ENCODE measurements around the gene MAP3K2. TPM values are rescaled to one million over a fixed set of nuclear protein-coding genes. Genes with fewer than 3 reads are reported as not detected.

Gene MAP3K2
- total RNA-seq, 4 donors from 2014 or later, result 58.9 to 68.5 (median 63.0) TPM

DNA sequence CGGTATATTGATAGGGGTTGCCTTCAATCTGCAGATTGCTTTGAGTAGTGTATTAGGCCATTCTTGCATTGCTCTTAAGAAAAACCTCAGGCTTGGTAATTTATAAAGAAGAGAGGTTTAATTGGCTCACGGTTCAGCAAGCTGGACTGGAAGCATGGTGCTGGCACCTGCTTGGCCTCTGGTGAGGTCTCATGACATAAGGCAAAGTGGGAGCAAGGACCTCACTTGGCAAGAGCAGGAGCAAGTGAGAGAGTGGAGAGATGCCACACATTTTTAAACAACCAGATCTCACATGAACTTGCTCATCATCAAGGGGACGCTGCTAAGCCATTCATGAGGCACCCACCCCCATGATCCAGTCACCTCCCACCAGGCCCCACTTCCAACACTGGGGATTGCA lies 4.9 kb downstream of the MAP3K2 start:
- no peak for DNase-seq (ENCODE audit: low spot score in 2 of 2)
- 71 to 84% methylated on average over 3 of the region's 3 CpGs for WGBS, 2 donors
- intact Hi-C loops (cut with DNase I; ENCODE audit: low total_unique reads), result no loop called here
- no peak overlapping the region for H3K4me3 ChIP-seq (ENCODE audit: low read depth, poor library complexity, severe bottlenecking)
- TF ChIP-seq CTCF (IDR thresholded peaks at IDR 0.05) (no peak), POLR2A (IDR thresholded peaks at IDR 0.05) (no peak)

GRCh38 chr2:127381762-127382161 lies 6.0 kb downstream of the MAP3K2 start:
- no peak for DNase-seq (ENCODE audit: low spot score in 2 of 2)
- 66 to 67% methylated on average over 4 to 5 of the region's 5 CpGs for WGBS, 2 donors
- intact Hi-C loops (cut with DNase I; ENCODE audit: low total_unique reads), result no loop called here
- TF ChIP-seq POLR2A (IDR thresholded peaks at IDR 0.05) (no peak), CTCF (IDR thresholded peaks at IDR 0.05) (no peak)
- no peak overlapping the region for H3K4me3 ChIP-seq (ENCODE audit: low read depth, poor library complexity, severe bottlenecking)

- no peak overlapping the region for H3K4me3 ChIP-seq (ENCODE audit: low read depth, poor library complexity, severe bottlenecking)
- no peak for DNase-seq (ENCODE audit: low spot score in 2 of 2)
- WGBS, 2 donors, result 84 to 89% methylated on average over 4 of the region's 4 CpGs
- intact Hi-C loops (cut with DNase I; ENCODE audit: low total_unique reads), result no loop called here
- no peak for TF ChIP-seq CTCF (IDR thresholded peaks at IDR 0.05)
- no peak for TF ChIP-seq POLR2A (IDR thresholded peaks at IDR 0.05)
Measured at GRCh38 chr2:127379712-127380355, 7.9 kb downstream of the MAP3K2 start.

DNA sequence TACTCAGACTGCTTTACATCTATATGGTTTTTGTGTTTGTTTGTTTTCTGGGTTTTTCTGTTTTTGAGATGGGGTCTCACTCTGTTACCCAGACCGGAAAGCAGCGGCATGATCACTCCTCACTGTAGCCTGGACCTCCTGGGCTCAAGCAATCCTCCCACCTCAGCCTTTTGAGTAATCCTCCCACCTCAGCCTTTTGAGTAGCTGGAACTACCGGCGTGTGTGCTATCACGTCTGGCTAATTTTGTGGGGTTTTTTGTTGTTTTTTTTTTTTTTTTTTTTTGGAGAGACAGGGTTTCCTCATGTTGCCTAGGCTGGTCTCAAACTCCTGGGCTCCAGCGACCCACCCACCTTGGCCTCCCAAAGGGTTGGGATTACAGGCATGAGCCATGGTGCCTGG lies 9.1 kb downstream of the MAP3K2 start:
- TF ChIP-seq POLR2A (IDR thresholded peaks at IDR 0.05), result no peak
- no peak for TF ChIP-seq CTCF (IDR thresholded peaks at IDR 0.05)
- WGBS, 2 donors, result 84 to 87% methylated on average over 6 of the region's 6 CpGs
- DNase-seq (ENCODE audit: low spot score in 2 of 2), result no peak
- H3K4me3 ChIP-seq (ENCODE audit: low read depth, poor library complexity, severe bottlenecking), result no peak overlapping the region
- intact Hi-C loops (cut with DNase I; ENCODE audit: low total_unique reads), result no loop called here

DNA sequence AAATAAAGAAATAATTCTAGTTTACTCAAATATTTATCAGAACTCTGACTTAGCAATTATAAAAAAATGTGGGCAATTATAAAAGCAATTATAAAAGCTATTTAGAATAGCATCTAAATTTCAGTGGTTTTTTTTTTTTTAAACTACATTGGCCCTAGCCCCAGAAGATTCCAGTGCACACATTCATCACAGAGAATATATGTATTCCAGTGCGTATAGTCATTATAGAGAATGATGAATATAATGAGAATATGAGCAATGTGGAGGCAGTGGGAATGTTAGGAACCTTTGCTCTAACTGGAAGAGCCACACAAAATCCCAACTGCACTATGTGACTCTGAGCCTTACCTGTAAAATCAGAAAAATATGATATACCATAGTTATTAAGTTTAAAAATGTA lies 10.5 kb downstream of the MAP3K2 start:
- intact Hi-C loops (cut with DNase I; ENCODE audit: low total_unique reads), result no loop called here
- no peak overlapping the region for H3K4me3 ChIP-seq (ENCODE audit: low read depth, poor library complexity, severe bottlenecking)
- whole genome bisulfite sequencing, 2 donors, result 83 to 87% methylated on average over 1 of the region's 1 CpG
- DNase-seq (ENCODE audit: low spot score in 2 of 2), result no peak
- TF ChIP-seq CTCF (IDR thresholded peaks at IDR 0.05) (no peak), POLR2A (IDR thresholded peaks at IDR 0.05) (no peak)

GRCh38 chr2:127376257-127376656 lies 11.5 kb downstream of the MAP3K2 start:
- intact Hi-C loops (cut with DNase I; ENCODE audit: low total_unique reads), result no loop called here
- 92 to 98% methylated on average over 8 of the region's 8 CpGs for WGBS, 2 donors
- TF ChIP-seq POLR2A (IDR thresholded peaks at IDR 0.05) (no peak), CTCF (IDR thresholded peaks at IDR 0.05) (no peak)
- H3K4me3 ChIP-seq (ENCODE audit: low read depth, poor library complexity, severe bottlenecking), result no peak overlapping the region
- no peak for DNase-seq (ENCODE audit: low spot score in 2 of 2)
